ENCODE results near the gene FAM110D. TPM values are rescaled to one million over a fixed set of nuclear protein-coding genes. Genes with fewer than 3 reads are reported as not detected.

The FAM110D gene
- 1 to 10 TPM; 2.5 to 6.5 (median 3.2) TPM for total RNA-seq
- polyA plus RNA-seq, result 1 to 10 TPM; 2.2 to 3.7 TPM
- long read RNA-seq, donor 1, transcript FAM110D-201 (2 exons, 2,858 nt), result major isoform, 11 of 17 reads
- long read RNA-seq, donor 1, partial matches to known transcripts, result 0 of 17 reads
- long read RNA-seq, donor 1, other reads (novel, unspliced or antisense), result 6 of 17 reads
- long read RNA-seq, donor 2, partial matches to known transcripts, result 0 of 3 reads
- long read RNA-seq, donor 2, other reads (novel, unspliced or antisense), result 3 of 3 reads
- long read RNA-seq, donor 3, partial matches to known transcripts, result 0 of 13 reads
- long read RNA-seq, donor 3, other reads (novel, unspliced or antisense), result 9 of 13 reads

DNA sequence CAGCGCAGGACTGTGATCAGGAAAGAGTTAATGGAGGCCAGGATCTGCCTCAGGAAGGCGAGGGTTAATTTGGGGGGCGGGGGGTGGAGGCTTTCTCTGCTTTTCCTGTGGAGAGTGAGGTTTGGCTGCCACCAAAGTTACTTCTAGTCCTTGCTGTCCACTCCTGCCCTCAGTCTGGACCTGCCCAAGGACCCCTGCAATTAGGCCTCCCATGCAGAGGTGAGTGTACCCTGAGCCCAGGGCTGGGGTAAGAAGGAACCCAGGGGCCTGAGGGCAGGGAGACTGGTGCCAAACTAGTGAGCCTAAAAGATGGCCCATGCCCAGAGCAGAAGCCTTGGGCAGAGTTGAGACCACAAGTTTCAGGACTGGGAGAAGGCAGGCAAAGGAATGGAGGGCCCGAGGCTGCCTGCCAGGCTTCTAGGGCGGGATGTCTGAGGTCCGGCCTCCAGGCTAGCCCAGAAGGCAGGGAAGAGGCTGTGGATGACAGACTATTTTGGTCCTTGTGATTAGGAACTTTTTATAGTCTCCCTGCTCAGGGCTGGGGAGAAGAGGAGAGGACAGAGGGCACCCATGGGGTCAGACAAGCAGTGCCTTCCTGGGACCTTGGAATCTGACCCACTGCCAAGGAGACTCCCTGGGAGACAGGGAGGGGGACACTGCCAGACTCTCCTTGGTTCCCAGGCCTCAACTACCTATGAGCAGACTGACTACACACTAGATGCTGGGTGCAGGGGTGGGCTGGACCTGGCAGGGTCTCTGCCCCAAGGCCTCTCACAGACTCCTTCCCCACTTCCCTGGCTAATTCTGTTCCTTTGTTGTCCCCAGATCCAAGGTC, at the start of gene FAM110D:
Gene FAM110D (plus strand): TSS at position 172 of the 835 bp plus-strand sequence. CDS start 2,213 bp downstream, outside the sequence.
- Histone ChIP-seq H3K4me1 (peaks cover 6 to 95% (median 57%) of the 10 kb centered on the region in 12 donors), H3K27me3 (peaks cover 0 to 48% (median 0%) of the 10 kb centered on the region in 9 donors), H3K36me3 (no peaks in the 10 kb centered on the region), H3K9me3 (no peaks in the 10 kb centered on the region), H3K27ac (peak within 1 kb of the TSS; percentile 74 to 99 (median 90)), H3K4me3 (peak within 1 kb of the TSS; percentile 1 to 73 (median 60))
- TF ChIP-seq, protein P1, sequence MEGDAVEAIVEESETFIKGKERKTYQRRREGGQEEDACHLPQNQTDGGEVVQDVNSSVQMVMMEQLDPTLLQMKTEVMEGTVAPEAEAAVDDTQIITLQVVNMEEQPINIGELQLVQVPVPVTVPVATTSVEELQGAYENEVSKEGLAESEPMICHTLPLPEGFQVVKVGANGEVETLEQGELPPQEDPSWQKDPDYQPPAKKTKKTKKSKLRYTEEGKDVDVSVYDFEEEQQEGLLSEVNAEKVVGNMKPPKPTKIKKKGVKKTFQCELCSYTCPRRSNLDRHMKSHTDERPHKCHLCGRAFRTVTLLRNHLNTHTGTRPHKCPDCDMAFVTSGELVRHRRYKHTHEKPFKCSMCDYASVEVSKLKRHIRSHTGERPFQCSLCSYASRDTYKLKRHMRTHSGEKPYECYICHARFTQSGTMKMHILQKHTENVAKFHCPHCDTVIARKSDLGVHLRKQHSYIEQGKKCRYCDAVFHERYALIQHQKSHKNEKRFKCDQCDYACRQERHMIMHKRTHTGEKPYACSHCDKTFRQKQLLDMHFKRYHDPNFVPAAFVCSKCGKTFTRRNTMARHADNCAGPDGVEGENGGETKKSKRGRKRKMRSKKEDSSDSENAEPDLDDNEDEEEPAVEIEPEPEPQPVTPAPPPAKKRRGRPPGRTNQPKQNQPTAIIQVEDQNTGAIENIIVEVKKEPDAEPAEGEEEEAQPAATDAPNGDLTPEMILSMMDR (IDR thresholded peaks at IDR 0.05), result no peak
- TF ChIP-seq POLR2A (IDR thresholded peaks at IDR 0.05), result peak in 1 of 2 donors; percentile 68
- peak in 4 of 5 donors; percentile 66 to 79 (median 70) for DNase-seq
- intact Hi-C loops (cut with DNase I), result loop anchor here in 3 of 10 donors (5.0 to 10.0 kb wide), 3 partner anchors 122 to 254 kb away; partner anchors contain the start of genes EXTL1 (in 1 of the 3) and STMN1 (in 1 of the 3)
- WGBS, 4 donors, result 13 to 25% (median 19%) methylated on average over 5 to 6 of the region's 6 CpGs
- peak; percentile 73 to 78 (median 75) for ATAC-seq

- H3K27me3 ChIP-seq, result no peaks in the 10 kb centered on the region
- H3K9me3 ChIP-seq, result no peaks in the 10 kb centered on the region
- H3K4me3 ChIP-seq, result no peak overlapping the region
- ATAC-seq (no peak), DNase-seq (no peak)
- WGBS, 4 donors, result 92 to 97% (median 94%) methylated on average over 5 of the region's 5 CpGs
- TF ChIP-seq, protein P1 (IDR thresholded peaks at IDR 0.05), result no peak
- no peak for TF ChIP-seq POLR2A (IDR thresholded peaks at IDR 0.05)
- intact Hi-C loops (cut with DNase I), result loop anchor here (2.0 to 10.0 kb wide), 11 partner anchors 38 to 253 kb away; partner anchors contain the start of genes CEP85 (in 9 of the 10), C1orf232 (in 1 of the 10) and ZNF593 (in 1 of the 10)
- no peak overlapping the region for H3K27ac ChIP-seq
- peaks cover 0 to 9% (median 0%) of the 10 kb centered on the region in 9 donors for H3K36me3 ChIP-seq
- H3K4me1 ChIP-seq, result peaks cover 0 to 38% (median 29%) of the 10 kb centered on the region in 12 donors
Observed at GRCh38 chr1:26109229-26110164, 49.4 kb upstream of the FAM110D start.

DNA sequence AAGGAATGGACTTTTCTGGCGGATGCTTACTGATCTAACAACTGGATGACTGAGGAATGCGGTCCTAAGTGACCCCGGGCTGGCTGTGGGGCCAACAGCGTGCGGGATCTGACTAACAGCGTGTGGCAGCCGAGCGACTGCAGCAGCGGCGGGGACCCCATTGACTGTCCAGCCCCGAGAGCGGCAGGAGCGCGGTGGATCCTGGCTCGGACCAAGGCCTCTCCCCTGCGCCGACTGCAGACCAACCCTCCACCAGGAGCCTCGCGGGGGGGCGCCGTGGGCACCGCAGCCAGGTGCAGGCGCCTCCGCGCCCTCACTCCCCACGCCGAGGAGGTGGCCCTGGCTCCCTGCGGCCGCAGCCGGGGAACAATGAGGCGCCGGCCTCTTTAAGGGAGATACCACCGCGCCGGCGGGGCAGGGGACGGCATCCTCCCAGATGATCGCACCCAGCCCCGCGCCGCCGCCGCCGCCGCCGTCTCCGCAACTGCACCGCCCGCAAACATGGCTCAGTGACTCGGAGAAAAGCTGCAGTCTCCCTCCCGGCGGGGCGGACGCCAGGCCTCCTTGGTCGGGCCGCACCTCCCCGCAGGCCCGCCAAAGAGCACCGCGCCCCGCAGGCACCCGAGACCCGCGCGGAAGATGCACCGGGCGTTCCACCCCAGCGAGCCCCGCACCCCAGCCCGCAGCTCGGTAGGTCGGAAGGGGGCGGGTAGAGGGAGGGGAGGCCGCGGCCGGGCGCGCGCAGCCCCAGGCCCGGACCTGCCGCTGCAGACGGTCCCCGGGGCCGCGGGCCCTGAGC, 47.9 kb upstream of the FAM110D start:
- intact Hi-C loops (cut with DNase I), result loop anchor here in 6 of 10 donors (2.0 to 5.0 kb wide), 5 partner anchors 51 to 166 kb away; partner anchors contain the start of gene CEP85 (in 4 of the 6)
- TF ChIP-seq, protein P1 (IDR thresholded peaks at IDR 0.05), result no peak
- TF ChIP-seq POLR2A (IDR thresholded peaks at IDR 0.05), result no peak
- DNase-seq, result peak; percentile 75 to 88 (median 81)

More for the DNA sequence above, 47.9 kb upstream of the FAM110D start:
- Histone ChIP-seq H3K4me3 (peak overlapping the region; percentile 61 to 99 (median 96)), H3K9me3 (no peaks in the 10 kb centered on the region), H3K4me1 (peaks cover 0 to 40% (median 30%) of the 10 kb centered on the region in 12 donors), H3K27me3 (no peaks in the 10 kb centered on the region), H3K27ac (peak overlapping the region; percentile 86 to 99 (median 97)), H3K36me3 (peaks cover 0 to 23% (median 10%) of the 10 kb centered on the region in 9 donors)
- peak; percentile 32 to 79 (median 70) for ATAC-seq
- 0 to 1% (median 0%) methylated on average over 15 to 85 of the region's 85 CpGs for WGBS, 4 donors
